Measurements from ENCODE around the gene PAK2.
A peak's percentile ranks its signal among the peaks of the same experiment; 100 is the strongest.
"Not testable (repeated sequence)": the region's sequence is repeated elsewhere in the genome, so short reads cannot be mapped to it uniquely, and the experiment has no call there.

Gene PAK2

GRCh38 chr3:196737655-196738054 lies 2.0 kb upstream of the PAK2 start:
- DNase-seq: peak; percentile 22

GRCh38 chr3:196740481-196741248 lies 1.0 kb downstream of the PAK2 start:
- no peak for DNase-seq

- no peak for DNase-seq
Observed at GRCh38 chr3:196741249-196741889, 1.7 kb downstream of the PAK2 start.

GRCh38 chr3:196743569-196743968 lies 3.9 kb downstream of the PAK2 start:
- DNase-seq: not testable (repeated sequence)

DNA sequence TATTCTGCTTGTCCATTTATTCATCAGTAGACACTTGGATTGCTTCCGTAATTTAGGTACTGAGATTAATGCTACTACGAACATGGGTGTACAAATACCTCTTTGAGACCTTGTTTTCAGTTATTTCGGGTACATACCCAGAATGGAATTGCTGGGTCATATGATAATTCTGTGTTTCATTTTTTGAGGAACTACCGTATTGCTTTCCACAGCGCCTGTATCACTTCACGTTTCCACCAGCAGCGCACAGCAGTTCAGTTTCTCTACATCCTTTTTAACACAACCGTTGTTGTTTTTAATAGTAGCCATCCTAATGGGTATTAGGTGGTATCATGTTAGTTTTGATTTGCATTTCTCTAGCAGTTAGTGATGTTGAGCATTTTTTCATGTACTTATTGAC lies 9.5 kb downstream of the PAK2 start:
- DNase-seq: no peak

DNA sequence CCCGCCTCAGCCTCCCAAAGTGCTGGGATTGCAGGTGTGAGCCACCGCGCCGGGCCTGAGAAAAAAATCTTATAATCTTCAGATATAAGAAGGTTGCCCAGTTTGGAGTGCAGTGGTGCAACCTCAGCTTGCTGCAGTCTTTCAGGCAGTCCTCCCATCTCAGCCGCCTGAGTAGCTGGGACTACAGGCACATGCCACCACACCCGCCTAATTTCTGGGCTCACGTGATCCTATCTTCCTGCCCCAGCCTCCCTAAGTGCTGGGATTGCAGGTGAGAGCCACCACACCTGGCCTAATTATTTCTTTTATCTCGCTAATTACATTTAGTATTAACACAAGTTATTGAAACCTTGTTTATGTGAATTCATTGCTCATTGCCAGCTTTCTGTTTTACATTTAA lies 13.5 kb downstream of the PAK2 start:
- no peak for DNase-seq

DNA sequence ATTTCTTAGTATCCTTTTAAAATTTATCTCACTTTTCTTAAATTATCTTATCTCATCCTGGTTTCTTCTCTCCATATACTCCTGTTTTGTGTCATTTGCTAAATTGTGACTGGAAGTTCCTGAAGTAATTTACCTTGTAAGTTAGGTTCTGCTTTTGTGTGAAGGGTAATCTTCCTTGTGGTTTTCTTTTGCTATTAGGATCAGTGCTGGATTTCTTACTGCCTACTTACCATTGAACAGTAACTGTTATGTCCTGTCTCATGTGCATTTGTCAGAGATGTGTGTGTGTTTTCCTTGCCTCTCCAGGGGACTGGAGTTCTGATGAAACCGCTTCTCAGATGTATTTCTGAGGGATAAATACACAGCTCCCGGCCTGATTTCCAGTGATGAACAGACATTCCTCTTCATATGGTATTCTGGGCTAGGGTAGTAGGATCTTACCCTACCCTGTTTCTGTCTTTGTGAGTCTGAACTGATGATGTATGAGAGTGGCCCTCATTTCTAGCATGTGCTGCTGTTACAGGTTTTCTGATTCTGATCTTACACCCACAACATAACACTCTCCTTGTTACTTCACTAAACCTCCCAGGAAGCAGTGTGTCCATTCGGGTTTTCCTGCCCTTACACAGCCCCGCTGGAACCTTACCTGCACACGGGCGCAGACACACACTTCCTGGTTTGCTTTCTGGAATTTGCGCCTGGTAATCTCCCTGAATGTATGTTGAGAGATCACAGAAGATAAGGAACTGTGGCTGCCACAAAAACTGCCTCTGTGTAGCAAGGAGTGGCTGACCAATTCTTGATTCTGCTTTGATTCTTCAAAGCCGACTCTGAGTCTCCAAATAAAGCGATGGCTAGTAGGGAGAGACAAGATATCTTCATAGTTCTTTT lies 14.7 kb downstream of the PAK2 start:
- DNase-seq: no peak

DNA sequence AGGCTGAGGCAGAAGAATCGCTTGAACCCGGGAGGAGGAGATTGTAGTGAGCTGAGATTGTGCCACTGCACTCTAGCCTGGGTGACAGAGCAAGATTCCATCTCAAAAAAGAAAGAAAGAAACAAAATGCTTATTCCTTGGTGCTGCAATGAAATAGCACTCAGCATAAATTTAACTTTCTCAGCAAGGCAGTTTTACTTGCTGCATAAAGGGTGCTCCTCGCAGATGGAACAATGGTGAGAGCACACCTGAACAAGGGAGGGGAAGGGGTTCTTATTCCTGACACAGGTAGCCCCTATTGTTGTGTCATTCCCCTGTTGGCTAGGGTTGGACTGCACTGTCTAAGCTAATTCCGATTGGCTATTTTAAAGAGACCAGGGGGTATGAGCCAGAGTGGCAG lies 17.1 kb downstream of the PAK2 start:
- DNase-seq: no peak

DNA sequence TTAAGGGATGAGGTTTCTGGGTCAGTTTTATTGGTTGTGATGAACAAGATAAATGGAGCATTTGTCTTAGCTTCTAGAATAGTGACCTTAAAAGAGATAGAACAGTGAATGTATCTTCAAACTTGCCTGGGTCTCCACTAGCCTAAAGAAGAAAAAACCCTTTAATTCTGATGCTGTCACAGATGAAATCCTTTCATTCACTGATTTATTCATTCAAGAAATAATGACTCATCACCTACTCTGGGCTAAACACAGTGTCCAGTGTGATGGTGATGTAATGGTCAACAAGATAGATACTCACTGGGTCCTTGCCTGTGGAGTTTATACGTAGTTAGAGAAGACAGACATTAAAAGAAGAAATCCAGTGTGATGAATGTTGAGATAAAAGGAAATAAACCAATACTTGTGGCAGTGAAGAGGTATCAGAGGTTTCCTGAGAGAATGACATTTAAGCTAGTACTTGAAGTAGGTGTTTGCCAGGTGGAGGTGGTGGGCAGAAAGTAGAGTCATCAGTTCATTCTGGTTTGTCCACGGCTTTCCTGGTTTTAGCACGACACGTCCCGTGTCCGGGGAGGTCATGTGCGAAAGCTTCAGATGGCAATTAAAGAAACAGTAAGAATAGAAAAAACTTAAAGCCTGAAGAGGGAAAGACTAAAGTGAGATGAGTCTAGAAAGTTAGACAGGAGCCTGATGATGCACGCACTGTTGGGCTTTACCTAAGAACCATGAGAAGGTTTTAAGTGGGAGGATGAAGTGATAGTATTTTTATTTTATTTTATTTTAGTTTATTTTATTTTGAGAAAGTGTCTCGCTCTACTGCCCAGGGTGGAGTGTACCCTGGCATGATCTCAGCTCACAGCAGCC lies 18.5 kb downstream of the PAK2 start:
- no peak for DNase-seq

GRCh38 chr3:196763179-196763578 lies 23.5 kb downstream of the PAK2 start:
- no peak for DNase-seq

GRCh38 chr3:196765454-196765853 lies 25.8 kb downstream of the PAK2 start:
- no peak for DNase-seq

GRCh38 chr3:196771067-196771466 lies 31.4 kb downstream of the PAK2 start:
- no peak for DNase-seq

GRCh38 chr3:196772102-196772501 lies 32.4 kb downstream of the PAK2 start:
- peak; percentile 64 for DNase-seq

DNA sequence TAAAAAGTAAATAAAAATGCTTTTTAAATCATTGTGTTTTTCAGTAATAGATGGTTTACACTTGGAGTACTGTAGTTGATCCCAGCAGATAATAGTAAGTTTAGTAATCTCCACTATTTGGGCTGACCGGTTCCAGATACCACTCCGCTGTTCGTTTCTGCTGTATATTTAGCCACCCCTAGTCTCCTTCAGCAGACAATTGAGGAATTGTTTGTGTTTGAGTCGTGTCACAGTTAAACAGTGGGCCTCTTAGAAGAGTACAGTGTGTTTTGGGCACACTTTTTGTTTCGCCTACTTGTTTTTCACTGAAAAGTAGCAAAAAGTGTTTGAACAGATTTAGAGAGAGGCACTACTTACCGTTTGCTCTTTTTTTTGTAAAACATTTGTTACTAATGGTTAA lies 33.2 kb downstream of the PAK2 start:
- DNase-seq: no peak

DNA sequence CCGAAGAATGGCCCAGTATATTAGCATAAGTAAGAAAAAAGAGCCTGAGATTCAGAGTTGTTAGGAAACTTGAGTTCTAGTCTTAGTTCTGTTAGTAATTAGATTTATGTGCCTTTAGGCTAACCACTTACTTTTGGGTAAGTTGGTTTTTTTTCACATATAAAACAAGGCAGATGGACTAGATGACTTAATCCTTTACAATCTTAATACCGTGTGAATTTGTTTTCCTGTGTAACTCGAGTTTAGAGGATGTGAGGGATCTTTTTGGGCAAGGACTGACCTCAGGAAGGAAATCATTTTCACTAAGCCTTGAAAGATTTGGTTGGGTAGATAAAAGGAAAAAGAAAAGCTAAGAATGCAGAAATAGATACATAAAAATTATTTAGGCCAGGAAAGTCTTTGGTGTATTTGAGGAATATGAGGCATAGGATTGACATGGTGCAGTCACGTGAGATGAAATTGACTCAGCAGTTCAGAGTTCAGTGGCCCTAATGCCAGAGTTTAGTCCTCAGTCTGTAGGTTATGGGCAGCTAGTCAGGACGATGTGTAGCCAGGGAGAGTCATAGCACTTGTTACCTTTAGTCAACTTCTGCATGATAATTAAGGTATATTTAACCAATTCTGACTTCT lies 34.6 kb downstream of the PAK2 start:
- DNase-seq: no peak

- no peak for DNase-seq
Observed at GRCh38 chr3:196774848-196775422, 35.3 kb downstream of the PAK2 start.

GRCh38 chr3:196775938-196776337 lies 36.3 kb downstream of the PAK2 start:
- no peak for DNase-seq

DNA sequence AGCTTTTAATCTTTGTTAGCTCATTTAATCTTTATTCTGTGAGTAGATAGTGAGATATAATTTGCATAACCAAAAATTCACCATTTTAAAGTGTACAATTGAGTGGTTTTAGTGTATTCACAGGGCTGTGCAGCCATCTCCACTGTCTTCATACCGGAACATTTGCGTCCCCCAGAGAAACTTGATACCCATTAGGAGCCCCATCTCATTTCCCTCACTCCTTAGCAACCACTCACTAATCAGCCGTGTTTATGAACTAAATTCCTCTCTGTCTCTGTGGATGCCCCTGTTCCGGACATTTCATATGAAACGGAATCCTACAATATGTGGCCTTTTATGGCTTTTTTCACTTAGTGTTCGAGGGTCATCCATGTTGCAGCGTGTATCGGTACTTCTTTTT lies 38.2 kb downstream of the PAK2 start:
- DNase-seq: no peak

GRCh38 chr3:196778755-196779154 lies 39.1 kb downstream of the PAK2 start:
- DNase-seq: no peak

DNA sequence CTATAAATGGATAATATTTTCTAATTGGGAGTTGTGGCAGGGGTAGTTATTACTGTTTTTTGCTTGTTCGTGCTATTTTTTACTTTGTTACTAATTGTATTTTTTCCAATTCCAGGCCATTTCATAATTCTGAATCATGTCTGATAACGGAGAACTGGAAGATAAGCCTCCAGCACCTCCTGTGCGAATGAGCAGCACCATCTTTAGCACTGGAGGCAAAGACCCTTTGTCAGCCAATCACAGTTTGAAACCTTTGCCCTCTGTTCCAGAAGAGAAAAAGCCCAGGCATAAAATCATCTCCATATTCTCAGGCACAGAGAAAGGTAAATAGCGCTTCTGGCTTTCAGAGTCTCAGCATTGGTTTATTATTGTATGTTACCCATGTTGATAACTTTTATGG lies 42.9 kb downstream of the PAK2 start:
- no peak for DNase-seq

DNA sequence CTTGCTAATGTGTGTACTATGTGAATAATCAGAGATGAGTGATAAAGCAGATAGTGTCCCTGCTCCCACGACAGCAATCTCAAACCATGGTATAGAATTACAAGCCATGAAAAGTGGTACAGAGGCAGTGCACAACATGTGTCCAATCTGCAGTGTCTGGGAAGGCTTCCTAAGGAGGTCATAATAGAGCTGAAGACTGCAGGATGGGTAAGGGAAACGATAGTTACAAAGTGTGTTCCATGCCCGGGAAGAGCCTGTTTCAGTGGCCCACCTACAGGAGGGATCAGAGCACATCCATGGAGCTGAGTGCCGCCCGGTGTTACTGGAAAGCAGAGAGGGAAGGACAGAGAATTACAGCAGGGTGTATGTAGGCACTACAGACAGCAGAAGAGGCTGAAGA lies 48.9 kb downstream of the PAK2 start:
- no peak for DNase-seq

DNA sequence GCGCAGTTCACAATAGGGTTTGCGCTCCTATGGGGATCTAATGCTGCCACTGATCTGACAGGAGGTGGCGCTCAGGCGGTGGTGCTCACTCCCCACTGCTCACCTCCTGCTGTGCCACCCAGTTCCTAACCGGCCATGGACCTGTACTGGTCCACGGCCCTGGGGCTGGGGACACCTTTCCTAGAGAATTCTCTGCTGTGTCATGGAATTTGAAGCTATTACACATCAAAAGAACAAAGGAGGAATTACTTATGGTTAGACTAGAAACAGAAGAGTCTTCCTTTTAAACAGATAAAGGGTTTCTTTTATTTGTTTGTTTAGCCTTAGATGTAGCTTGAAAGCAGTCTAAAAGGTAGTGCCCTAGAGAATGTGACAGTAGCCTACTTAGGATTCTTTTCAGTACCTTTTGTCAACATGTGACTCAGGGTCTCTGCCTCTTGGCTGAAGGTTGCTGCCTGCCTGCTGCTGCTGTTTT lies 50.3 kb downstream of the PAK2 start:
- DNase-seq: no peak
